Lung (tissue), 12 donors: ENCODE data around the gene FRMPD3. TPM values are rescaled to one million over a fixed set of nuclear protein-coding genes. Genes with fewer than 3 reads are reported as not detected.
A peak's percentile ranks its signal among the peaks of the same experiment; 100 is the strongest.

ENCODE experiments used
- ATAC-seq: fragments of 200-7000 bp; cut with Tn5 transposase; one replicate; pipeline ENCODE4 v1.9.1; 2020; ENCODE audit warnings: moderate number of reproducible peaks; ENCODE audit not compliant: insufficient read depth, low FRiP score
- DNase-seq, 3 donors: peaks; one replicate each; pipeline ENCODE4 v3.0.0-alpha.2; 2013 to 2017
- H3K27ac ChIP-seq, 2 donors: one replicate each; pipeline ENCODE4 v1.5.1; 2013; ENCODE audit warnings: mild to moderate bottlenecking in 2 of 2, moderate library complexity in 2 of 2, control low read depth in 1 of 2, inconsistent platforms in 1 of 2, low read depth in 1 of 2, low read length in 1 of 2
- H3K27me3 ChIP-seq, 3 donors: one replicate each; pipeline ENCODE4 v1.5.1; 2013; ENCODE audit warnings: low read length in 2 of 3; ENCODE audit not compliant: control insufficient read depth in 3 of 3, insufficient read depth in 3 of 3
- H3K36me3 ChIP-seq, 4 donors: one replicate each; pipeline ENCODE4 v1.5.1; 2013; ENCODE audit warnings: low read length in 4 of 4, mild to moderate bottlenecking in 1 of 4, moderate library complexity in 1 of 4; ENCODE audit not compliant: control insufficient read depth in 4 of 4, insufficient read depth in 4 of 4
- H3K4me1 ChIP-seq, 5 donors: one replicate each; pipeline ENCODE4 v1.5.1; 2013; ENCODE audit warnings: low read length in 5 of 5, mild to moderate bottlenecking in 2 of 5, moderate library complexity in 1 of 5; ENCODE audit not compliant: control insufficient read depth in 5 of 5, insufficient read depth in 5 of 5
- H3K4me3 ChIP-seq: one replicate; pipeline ENCODE4 v1.5.1; 2013; ENCODE audit warnings: mild to moderate bottlenecking, control low read depth, moderate library complexity
- H3K9ac ChIP-seq, 2 donors: one replicate each; pipeline ENCODE4 v1.5.1; 2013; ENCODE audit warnings: low read length in 2 of 2, control low read depth in 1 of 2; ENCODE audit not compliant: insufficient read depth in 1 of 2
- H3K9me3 ChIP-seq, 4 donors: one replicate each; pipeline ENCODE4 v1.5.1; 2013; ENCODE audit warnings: low read length in 3 of 4, mild to moderate bottlenecking in 1 of 4, moderate library complexity in 1 of 4; ENCODE audit not compliant: control insufficient read depth in 4 of 4, insufficient read depth in 3 of 4
- CTCF ChIP-seq: IDR thresholded peaks from 2 replicates; pipeline ENCODE4 v1.5.1; 2012; ENCODE audit warnings: mild to moderate bottlenecking; ENCODE audit errors: control extremely low read depth, extremely low read depth
- WGBS, 2 donors: extraction: QIAGEN DNeasy Blood & Tissue Kit; methylation state at CpG; one replicate each; pipeline ENCODE4 v1.1.7; 2013; 5-methylcytosine and 5-hydroxymethylcytosine counted together
- polyA plus RNA-seq, 2 donors: library from polyadenylated mRNA; stranded (reverse); fragments of 200-250 nt; gene quantifications; one replicate each; pipeline ENCODE4 v1.2.1, GENCODE V29; 2013
- total RNA-seq, 2 donors: library from RNA; depleted of rRNA in 1 of 2; stranded (reverse); fragments of >200 nt in 1 of 2; gene quantifications; one replicate each; pipeline ENCODE4 v1.2.1, GENCODE V29; 2014 to 2021
- donor health status: control.
- donor health status: control.
- donor health status: Bipolar disorder and iron deficiency.
- donor health status: healthy.
- donor health status: DM: yes; HTN: yes; CAD: no.

Gene FRMPD3
- total and polyA plus RNA-seq, 4 donors = 0.06 to 3.2 (median 0.18) TPM

- H3K27me3 ChIP-seq = peaks cover 0 to 51% (median 21%) of the 10 kb centered on the region in 3 donors
- H3K4me1 ChIP-seq = peaks cover 0 to 30% (median 0%) of the 10 kb centered on the region in 5 donors
- DNase-seq (no peak), ATAC-seq (no peak)
- 18 to 32% methylated on average over 5 to 6 of the region's 6 CpGs for WGBS, 2 donors
- no peak overlapping the region for H3K27ac ChIP-seq
- no peak for TF ChIP-seq CTCF
- H3K9ac ChIP-seq = no peak overlapping the region
- H3K4me3 ChIP-seq = no peak overlapping the region
- H3K9me3 ChIP-seq = peaks cover 0 to 3% (median 0%) of the 10 kb centered on the region in 4 donors
- H3K36me3 ChIP-seq = no peaks in the 10 kb centered on the region
Measured at GRCh38 chrX:107448625-107448997, 841 bp upstream of the FRMPD3 start.

DNA sequence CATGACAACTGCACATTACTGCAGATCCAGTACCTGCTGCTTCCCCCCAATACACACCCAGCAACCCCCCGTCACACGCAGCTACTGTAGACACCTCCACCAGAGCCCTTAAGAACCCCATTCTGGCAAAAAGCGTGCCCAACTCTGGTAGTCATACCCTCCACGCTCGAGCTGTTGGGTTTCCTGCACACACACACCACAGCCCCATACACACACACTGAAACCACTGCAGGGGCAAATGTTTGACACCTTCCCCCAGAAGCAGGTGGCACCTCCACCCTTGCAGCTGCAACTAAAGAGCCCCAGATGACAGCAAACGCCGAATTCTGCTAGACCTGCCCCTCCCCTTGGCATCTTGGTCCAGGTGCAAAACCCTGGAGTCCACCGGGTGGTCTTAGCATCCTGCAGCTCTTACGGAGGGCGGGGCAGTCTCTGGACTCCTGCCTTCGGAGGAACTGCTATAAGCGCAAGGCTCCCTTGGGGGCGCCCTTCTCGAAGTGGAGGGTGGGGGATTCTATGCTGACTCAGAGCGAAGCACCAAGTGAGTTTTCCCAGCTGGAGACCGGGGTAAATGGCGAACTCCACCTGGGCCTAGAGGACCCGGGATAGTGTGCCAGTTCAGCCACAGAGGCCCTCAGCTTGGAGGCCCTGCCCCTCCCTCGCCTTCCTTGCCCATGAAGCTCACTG is 1.5 kb downstream of the FRMPD3 start:
- H3K27ac ChIP-seq = no peak overlapping the region
- no peak overlapping the region for H3K9ac ChIP-seq
- H3K4me1 ChIP-seq = peaks cover 0 to 30% (median 0%) of the 10 kb centered on the region in 5 donors
- H3K36me3 ChIP-seq = no peaks in the 10 kb centered on the region
- no peak overlapping the region for H3K4me3 ChIP-seq
- peaks cover 0 to 3% (median 0%) of the 10 kb centered on the region in 4 donors for H3K9me3 ChIP-seq
- peaks cover 5 to 46% (median 25%) of the 10 kb centered on the region in 3 donors for H3K27me3 ChIP-seq
- ATAC-seq = no peak
- DNase-seq = peak; percentile 72 to 79 (median 73)
- 9 to 24% methylated on average over 19 of the region's 19 CpGs for WGBS, 2 donors
- TF ChIP-seq CTCF = no peak

- Histone ChIP-seq H3K36me3 (no peaks in the 10 kb centered on the region), H3K27me3 (peaks cover 5 to 39% (median 18%) of the 10 kb centered on the region in 3 donors), H3K27ac (no peak overlapping the region), H3K4me1 (peaks cover 0 to 30% (median 0%) of the 10 kb centered on the region in 5 donors), H3K4me3 (no peak overlapping the region), H3K9me3 (peaks cover 0 to 3% (median 0%) of the 10 kb centered on the region in 4 donors), H3K9ac (no peak overlapping the region)
- DNase-seq = peak; percentile 38 to 46 (median 44)
- no peak for ATAC-seq
- 18 to 32% methylated on average over 11 of the region's 11 CpGs for WGBS, 2 donors
- no peak for TF ChIP-seq CTCF
Measured at GRCh38 chrX:107451731-107452130, 2.3 kb downstream of the FRMPD3 start.
